ENCODE data around the gene BEST2.

GRCh38 chr19:12778017-12778904 lies 26.7 kb downstream of the BEST2 start:
- TF ChIP-seq MXI1 (conservative IDR thresholded peaks at IDR 0.05; ENCODE audit: poor library complexity, severe bottlenecking) (no peak), EP300 (conservative IDR thresholded peaks at IDR 0.05; ENCODE audit: poor library complexity, severe bottlenecking) (no peak), CTCF (IDR thresholded peaks at IDR 0.05; ENCODE audit: poor library complexity, severe bottlenecking) (no peak), REST (IDR thresholded peaks at IDR 0.05; ENCODE audit: borderline replicate concordance) (no peak), RAD21 (conservative IDR thresholded peaks at IDR 0.05) (no peak), EZH2 (IDR thresholded peaks at IDR 0.05; ENCODE audit: borderline replicate concordance, insufficient read depth, low read length, poor library complexity, severe bottlenecking) (no peak), TAF1 (IDR thresholded peaks at IDR 0.05; ENCODE audit: low read depth) (peak; percentile 28), POLR2AphosphoS5 (IDR thresholded peaks at IDR 0.05) (no peak), SMC3 (conservative IDR thresholded peaks at IDR 0.05; ENCODE audit: poor library complexity) (no peak)

Data from neural cell (in vitro differentiated cells).